Kidney (tissue), 14 donors: Measurements from ENCODE around the gene A3GALT2. TPM values are rescaled to one million over a fixed set of nuclear protein-coding genes. Genes with fewer than 3 reads are reported as not detected.

Source experiments
- DNase-seq, 5 donors: peaks; one replicate each; pipeline ENCODE4 v3.0.0-alpha.2; 2013 to 2020
- FAIRE-seq: peaks from 2 replicates; lab custom pipeline; 2012; peaks lifted over from hg19 to GRCh38; lab: Jason Lieb, UNC
- H3K27ac ChIP-seq, 2 donors: one replicate each; pipeline ENCODE4 v1.7.0; 2013; ENCODE audit warnings: low read depth in 2 of 2, low read length in 2 of 2, inconsistent platforms in 1 of 2
- H3K27me3 ChIP-seq: one replicate; pipeline ENCODE4 v1.7.1; 2013; ENCODE audit warnings: low read length, inconsistent platforms; ENCODE audit not compliant: control insufficient read depth, insufficient read depth
- H3K36me3 ChIP-seq, 3 donors: one replicate each; pipeline versions ENCODE4 v1.7.0 to v1.7.1; 2013; ENCODE audit warnings: low read length in 3 of 3, control low read depth in 1 of 3, inconsistent platforms in 1 of 3; ENCODE audit not compliant: insufficient read depth in 3 of 3, control insufficient read depth in 2 of 3
- H3K4me1 ChIP-seq, 3 donors: one replicate each; pipeline versions ENCODE4 v1.7.0 to v1.7.1; 2013; ENCODE audit warnings: low read length in 3 of 3, inconsistent platforms in 1 of 3, low read depth in 1 of 3; ENCODE audit not compliant: control insufficient read depth in 2 of 3, insufficient read depth in 2 of 3
- H3K4me3 ChIP-seq, 3 donors: one replicate each; pipeline versions ENCODE4 v1.7.0 to v1.8.1; 2013; ENCODE audit warnings: low read length in 3 of 3, control low read depth in 1 of 3, inconsistent platforms in 1 of 3
- H3K9ac ChIP-seq, 3 donors: one replicate each; pipeline versions ENCODE4 v1.7.0 to v1.7.1; 2013; ENCODE audit warnings: low read length in 3 of 3, control low read depth in 1 of 3, inconsistent platforms in 1 of 3
- H3K9me3 ChIP-seq, 3 donors: one replicate each; pipeline versions ENCODE4 v1.7.0 to v1.7.1; 2013; ENCODE audit warnings: low read length in 3 of 3, control low read depth in 1 of 3, inconsistent platforms in 1 of 3; ENCODE audit not compliant: control insufficient read depth in 2 of 3, insufficient read depth in 1 of 3
- intact Hi-C: fragments of 100-400 bp; cut with DNase I; formaldehyde crosslinking; loops from one replicate; pipeline ENCODE4 v1.11.1; 2022
- polyA plus RNA-seq: library from polyadenylated mRNA; stranded (reverse); fragments of 350-450 nt; fragmentation: Illumina TruSeq; extraction: RNeasy Lipid Tissue Mini Kit (QIAGEN cat#74804); gene quantifications from one replicate; pipeline ENCODE4 v1.2.3, GENCODE V29; 2014; ENCODE audit warnings: low read depth, low replicate concordance; ENCODE audit not compliant: insufficient read depth
- total RNA-seq: library from RNA; stranded (reverse); fragmentation: NEBNext Ultra II Directional; extraction: Animal tissue kit (Norgen Biotek cat#: 25700); gene quantifications from one replicate; pipeline ENCODE4 v1.2.1, GENCODE V29; 2021
- TF ChIP-seq, protein P1 (sequence below): IDR thresholded peaks from 3 replicates; pipeline ENCODE4 v1.5.1; 2012; ENCODE audit warnings: mild to moderate bottlenecking, moderate library complexity, borderline replicate concordance; ENCODE audit not compliant: insufficient read depth; ENCODE audit errors: extremely low read depth
- donor health status: control.
- donor health status: control.
- donor health status: control.
- donor health status: control.
- donor health status: control.
- donor health status: DM: yes; HTN: yes; CAD: no.
- donor health status: Normal renal cell carcinoma (clear cell type).

A3GALT2 gene
- total and polyA plus RNA-seq, 2 donors from 2014 or later = not detected

DNA sequence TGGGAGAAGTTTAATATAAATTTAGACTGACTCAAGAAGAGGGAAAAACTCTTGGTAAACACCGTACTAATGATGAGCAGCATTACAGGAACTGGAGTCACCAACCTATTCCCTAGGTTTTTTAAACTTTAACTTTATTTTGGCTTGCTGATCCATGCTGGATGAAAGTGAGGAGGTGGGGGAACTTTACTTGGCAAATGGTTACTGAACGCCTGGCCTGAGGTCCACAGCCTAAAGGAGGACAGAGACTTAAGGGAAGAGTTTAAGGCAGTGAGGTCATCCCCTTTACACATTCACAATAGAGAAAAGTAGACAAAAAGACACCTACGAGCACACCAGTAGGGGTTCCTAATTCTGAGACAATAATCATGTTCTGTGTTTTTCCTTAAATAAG lies 25.6 kb upstream of the A3GALT2 start:
- H3K36me3 ChIP-seq = peaks cover 0 to 7% (median 4%) of the 10 kb centered on the region in 3 donors
- TF ChIP-seq, protein P1, sequence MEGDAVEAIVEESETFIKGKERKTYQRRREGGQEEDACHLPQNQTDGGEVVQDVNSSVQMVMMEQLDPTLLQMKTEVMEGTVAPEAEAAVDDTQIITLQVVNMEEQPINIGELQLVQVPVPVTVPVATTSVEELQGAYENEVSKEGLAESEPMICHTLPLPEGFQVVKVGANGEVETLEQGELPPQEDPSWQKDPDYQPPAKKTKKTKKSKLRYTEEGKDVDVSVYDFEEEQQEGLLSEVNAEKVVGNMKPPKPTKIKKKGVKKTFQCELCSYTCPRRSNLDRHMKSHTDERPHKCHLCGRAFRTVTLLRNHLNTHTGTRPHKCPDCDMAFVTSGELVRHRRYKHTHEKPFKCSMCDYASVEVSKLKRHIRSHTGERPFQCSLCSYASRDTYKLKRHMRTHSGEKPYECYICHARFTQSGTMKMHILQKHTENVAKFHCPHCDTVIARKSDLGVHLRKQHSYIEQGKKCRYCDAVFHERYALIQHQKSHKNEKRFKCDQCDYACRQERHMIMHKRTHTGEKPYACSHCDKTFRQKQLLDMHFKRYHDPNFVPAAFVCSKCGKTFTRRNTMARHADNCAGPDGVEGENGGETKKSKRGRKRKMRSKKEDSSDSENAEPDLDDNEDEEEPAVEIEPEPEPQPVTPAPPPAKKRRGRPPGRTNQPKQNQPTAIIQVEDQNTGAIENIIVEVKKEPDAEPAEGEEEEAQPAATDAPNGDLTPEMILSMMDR = no peak
- peak overlapping the region in 2 of 3 donors; percentile 67 to 94 for H3K4me3 ChIP-seq
- DNase-seq (no peak), FAIRE-seq (peak; percentile 61)
- peak overlapping the region; percentile 91 to 95 for H3K27ac ChIP-seq
- H3K27me3 ChIP-seq = no peaks in the 10 kb centered on the region
- intact Hi-C loops = no loop called here
- peak overlapping the region; percentile 20 to 87 (median 50) for H3K9ac ChIP-seq
- H3K4me1 ChIP-seq = peaks cover 18 to 59% (median 42%) of the 10 kb centered on the region in 3 donors
- H3K9me3 ChIP-seq = no peaks in the 10 kb centered on the region

DNA sequence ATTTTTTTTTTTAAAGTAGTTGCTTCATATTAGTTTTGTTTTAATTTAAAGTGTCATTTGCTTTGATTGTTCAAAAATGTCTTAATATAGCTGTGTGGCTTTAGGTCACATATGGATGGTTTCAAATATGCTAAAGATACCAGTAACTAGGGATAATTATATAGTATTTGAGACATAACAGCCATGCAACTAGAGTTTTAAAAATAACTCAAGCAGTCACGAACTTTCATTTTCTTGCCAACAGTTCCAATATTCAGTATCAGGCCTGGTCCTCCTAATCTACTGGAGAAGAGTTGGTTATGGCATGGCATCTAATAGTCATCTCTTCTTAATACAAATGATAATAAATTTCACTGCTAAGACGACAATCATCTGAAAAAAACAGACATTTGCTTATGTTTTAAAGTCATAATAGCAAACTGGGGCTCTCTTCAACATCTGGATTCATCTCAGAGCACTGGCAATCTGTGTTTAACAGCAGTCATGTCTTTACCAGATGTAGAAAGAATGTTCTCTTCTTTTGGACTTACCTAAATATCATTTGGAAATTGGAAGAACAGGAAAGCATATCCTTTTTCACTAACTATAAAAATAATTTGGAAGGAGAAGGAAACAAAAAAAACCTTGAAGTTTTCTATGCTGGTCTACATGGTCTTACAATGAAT lies 24.1 kb upstream of the A3GALT2 start:
- DNase-seq = no peak
- no peaks in the 10 kb centered on the region for H3K27me3 ChIP-seq
- H3K9me3 ChIP-seq = no peaks in the 10 kb centered on the region
- intact Hi-C loops = no loop called here
- H3K27ac ChIP-seq = peak overlapping the region; percentile 15 to 95
- peaks cover 0 to 8% (median 7%) of the 10 kb centered on the region in 3 donors for H3K36me3 ChIP-seq
- peak overlapping the region in 1 of 3 donors; percentile 5 for H3K4me3 ChIP-seq
- no peak overlapping the region for H3K9ac ChIP-seq
- H3K4me1 ChIP-seq = peaks cover 18 to 74% (median 51%) of the 10 kb centered on the region in 3 donors
- no peak for FAIRE-seq
- TF ChIP-seq, protein P1 = no peak

DNA sequence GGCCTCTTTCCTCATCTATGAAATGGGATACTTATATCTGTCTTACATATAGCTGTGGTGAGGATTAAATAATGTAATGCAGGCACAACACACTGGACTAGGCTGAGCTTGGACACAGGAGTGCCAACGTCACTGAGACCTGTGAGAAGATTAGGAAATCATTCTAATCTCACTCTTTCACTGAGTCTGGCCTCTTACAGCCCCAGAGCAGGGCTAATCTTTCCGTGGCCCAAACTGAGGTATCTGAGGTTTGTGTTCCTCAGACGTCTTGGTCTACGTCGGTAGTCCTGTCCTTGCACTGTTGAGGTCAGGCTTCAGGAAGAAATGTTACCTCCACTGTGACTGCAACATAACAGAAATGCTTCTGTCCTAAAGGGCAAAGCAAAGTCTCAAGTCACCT lies 22.6 kb upstream of the A3GALT2 start:
- FAIRE-seq (no peak), DNase-seq (no peak)
- no peaks in the 10 kb centered on the region for H3K27me3 ChIP-seq
- H3K27ac ChIP-seq = peak overlapping the region; percentile 49 to 95
- peak overlapping the region in 1 of 3 donors; percentile 9 for H3K4me3 ChIP-seq
- no peaks in the 10 kb centered on the region for H3K9me3 ChIP-seq
- intact Hi-C loops = no loop called here
- H3K9ac ChIP-seq = peak overlapping the region in 2 of 3 donors; percentile 42 to 48
- peaks cover 23 to 89% (median 65%) of the 10 kb centered on the region in 3 donors for H3K4me1 ChIP-seq
- TF ChIP-seq, protein P1 = no peak
- H3K36me3 ChIP-seq = peaks cover 0 to 8% (median 7%) of the 10 kb centered on the region in 3 donors
